Measurements from ENCODE around the gene BMPR1B.

GRCh38 chr4:95007998-95008397 lies 250.2 kb downstream of the BMPR1B start:
- TF ChIP-seq CTCF (IDR thresholded peaks at IDR 0.05): no peak
- no peak for TF ChIP-seq ZFX (IDR thresholded peaks at IDR 0.05; ENCODE audit: borderline replicate concordance)
